GF-D8 (cell line): ENCODE data around the gene DNPEP.

Source experiments
- DNase-seq: peaks from one replicate; lab custom pipeline; 2025; lab: John Stamatoyannopoulos, UW

DNPEP gene

DNA sequence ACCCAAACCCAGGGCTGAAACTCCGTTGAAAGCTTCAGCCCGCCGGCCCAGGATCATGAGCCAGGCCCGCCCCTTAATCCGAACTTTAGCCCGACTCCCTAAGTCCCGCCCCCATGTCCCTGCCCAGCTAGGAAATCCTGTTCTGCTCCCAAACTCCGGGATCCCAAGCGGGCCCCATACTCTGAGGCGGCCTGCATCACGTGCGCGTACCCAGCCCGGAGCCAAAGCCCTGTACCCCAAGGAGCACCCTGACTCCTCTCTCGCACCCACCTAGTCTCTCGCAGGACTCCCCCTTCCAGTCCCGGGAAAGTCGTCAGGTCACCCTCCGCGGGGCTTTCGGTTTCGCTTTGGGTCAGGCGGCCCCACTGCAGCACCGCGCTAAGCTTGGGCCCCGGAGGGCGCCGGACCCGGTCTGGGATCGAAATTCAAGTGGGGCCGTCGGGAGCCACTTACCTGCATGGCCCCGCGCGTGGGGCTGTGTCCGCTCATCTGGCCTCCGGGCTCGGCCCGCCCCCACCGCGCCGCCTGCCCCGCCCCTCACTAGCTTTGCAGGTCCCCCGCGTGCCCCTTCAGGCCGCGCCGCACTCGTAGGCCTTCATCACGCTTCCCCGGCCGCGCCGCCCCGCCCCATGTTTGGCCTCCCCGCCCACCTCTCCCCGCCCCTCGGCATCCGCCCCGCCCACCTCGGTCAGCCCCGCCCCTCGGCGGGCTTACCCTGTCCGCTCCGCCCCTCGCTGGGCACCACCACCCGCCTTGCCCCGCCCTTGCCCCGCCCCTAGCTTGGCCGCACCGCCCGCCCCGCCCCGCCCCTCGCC lies at the start of gene DNPEP:
TSS of gene DNPEP (minus strand) at position 607 of the 815 bp plus-strand sequence. CDS start at position 489, 118 bp downstream.
- peak; percentile 66 for DNase-seq

DNA sequence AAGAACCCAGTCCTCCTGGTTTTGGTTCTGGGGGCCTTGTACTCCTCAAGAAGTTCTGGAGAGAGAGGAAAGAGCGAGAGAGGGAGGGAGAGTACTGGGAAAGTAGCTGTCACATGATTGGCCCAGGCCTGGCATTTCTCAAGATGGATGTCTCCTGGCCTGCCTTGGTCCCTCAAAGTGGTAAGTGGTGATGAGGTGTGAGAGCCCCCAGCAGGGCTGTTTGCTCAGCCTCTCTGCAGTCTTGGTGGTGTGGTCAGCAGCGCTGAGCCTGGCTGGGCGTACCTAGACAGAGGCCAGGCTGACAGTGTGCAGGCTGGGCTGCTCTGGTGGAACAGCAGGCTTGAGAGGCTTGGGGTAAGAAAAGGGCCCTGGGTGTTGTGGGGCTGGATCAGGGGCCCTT lies 49.4 kb upstream of the DNPEP start:
- no peak for DNase-seq

DNA sequence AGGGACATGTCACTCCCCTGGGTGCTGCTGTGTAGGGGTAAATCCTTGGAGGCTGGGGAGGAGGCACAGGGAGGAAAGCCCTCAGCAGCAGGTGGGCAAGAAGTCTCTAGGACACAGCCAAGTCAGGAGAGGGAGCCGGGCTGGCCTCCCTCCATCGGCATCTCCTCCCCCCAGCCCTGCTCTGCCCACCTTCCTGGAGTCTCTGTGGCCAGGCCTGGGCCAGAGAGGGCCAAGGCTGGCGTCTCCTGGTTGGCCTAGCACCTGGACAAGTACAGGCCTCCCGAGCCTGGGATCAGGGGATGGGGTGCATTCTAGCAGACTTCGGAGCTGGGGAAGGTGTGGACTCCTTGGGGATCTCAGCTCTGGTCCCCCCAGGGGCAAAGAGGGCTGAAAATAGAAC lies 48.8 kb upstream of the DNPEP start:
- DNase-seq = no peak

DNA sequence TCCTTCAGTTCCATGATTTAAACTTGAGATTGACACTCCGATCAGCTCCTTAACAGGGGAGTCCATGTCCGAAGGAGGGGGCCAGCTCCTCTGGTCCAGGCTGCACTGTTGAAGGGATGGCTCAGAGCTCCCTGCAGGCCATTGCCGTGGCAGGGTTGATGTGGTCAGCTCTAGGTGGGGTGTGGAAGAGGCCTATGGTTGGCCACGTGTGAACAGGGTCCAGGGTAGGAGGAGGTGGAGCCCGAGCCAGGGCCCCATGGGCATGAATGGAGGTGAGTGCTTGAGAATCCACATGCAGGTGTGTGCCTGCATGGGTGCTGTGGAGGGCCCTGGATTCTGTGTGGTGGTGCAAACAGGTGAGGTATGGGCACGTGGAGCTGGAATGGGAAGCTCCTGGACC lies 48.0 kb upstream of the DNPEP start:
- no peak for DNase-seq

DNA sequence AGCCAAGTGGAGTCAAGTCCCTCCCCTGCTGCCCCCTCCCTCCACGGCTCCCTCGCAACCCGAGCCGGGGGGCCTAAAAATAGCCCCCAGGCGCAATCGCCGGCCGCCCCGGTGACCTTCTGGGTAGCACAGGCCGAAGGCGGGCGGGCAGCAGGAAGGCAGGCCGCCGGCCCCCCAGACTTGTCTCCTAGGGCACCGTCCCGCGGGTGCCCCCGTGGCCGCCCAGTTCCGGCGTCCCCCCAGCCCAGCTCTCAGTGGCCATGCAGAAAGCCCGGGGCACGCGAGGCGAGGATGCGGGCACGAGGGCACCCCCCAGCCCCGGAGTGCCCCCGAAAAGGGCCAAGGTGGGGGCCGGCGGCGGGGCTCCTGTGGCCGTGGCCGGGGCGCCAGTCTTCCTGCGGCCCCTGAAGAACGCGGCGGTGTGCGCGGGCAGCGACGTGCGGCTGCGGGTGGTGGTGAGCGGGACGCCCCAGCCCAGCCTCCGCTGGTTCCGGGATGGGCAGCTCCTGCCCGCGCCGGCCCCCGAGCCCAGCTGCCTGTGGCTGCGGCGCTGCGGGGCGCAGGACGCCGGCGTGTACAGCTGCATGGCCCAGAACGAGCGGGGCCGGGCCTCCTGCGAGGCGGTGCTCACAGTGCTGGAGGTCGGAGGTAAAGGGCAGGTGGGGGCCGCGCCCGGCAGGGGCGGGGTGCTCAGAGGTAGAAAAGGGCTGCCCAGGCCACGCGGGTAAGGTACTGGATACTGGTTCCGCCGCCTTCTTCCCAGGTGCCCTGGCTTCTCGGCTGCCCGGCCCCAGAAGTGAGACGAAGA lies 47.2 kb upstream of the DNPEP start, which contains the start of gene SPEG:
TSS of gene SPEG (plus strand) at position 126 of the 808 bp plus-strand sequence. CDS start at position 261, 135 bp downstream.
- DNase-seq = no peak

- no peak for DNase-seq
Measured at GRCh38 chr2:219434468-219434717, 46.7 kb upstream of the DNPEP start.

DNA sequence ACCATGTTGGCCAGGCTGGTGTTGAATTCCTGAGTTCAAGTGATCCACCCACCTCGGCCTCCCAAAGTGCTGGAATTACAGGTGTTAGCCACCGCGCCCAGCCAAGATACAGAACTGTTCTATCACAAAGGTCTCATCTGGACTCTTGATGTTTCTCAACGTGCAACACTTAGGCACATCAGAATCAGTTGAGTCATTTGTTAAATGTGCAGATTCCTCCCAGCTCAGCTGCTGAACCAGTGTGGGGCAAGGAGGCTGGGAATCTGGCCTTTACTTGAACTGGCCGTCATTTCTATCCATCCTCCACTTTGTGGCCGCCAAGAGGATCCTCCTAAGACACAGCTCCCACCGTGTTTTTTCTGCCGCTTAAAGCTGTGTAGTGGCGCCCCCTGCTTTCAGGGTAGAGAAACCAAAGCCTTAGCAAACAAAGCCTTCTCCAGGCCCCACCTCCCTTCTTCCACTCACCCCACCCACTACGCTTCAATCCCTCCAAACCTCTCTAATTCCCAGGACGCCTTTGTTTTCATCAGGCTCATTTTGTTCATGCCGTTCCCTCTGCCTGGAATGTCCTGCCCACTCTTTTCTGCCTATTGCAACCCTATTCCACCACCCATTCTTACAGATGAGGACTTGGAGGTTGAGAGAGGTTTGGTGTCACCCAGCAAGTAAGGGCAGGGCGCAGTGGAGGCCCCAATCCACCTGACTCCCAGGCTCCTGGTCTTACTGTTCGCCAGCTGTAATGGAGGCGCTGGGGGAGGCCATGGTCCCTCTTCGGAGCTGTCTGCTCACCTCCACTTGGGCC lies 46.2 kb upstream of the DNPEP start:
- DNase-seq = no peak

DNA sequence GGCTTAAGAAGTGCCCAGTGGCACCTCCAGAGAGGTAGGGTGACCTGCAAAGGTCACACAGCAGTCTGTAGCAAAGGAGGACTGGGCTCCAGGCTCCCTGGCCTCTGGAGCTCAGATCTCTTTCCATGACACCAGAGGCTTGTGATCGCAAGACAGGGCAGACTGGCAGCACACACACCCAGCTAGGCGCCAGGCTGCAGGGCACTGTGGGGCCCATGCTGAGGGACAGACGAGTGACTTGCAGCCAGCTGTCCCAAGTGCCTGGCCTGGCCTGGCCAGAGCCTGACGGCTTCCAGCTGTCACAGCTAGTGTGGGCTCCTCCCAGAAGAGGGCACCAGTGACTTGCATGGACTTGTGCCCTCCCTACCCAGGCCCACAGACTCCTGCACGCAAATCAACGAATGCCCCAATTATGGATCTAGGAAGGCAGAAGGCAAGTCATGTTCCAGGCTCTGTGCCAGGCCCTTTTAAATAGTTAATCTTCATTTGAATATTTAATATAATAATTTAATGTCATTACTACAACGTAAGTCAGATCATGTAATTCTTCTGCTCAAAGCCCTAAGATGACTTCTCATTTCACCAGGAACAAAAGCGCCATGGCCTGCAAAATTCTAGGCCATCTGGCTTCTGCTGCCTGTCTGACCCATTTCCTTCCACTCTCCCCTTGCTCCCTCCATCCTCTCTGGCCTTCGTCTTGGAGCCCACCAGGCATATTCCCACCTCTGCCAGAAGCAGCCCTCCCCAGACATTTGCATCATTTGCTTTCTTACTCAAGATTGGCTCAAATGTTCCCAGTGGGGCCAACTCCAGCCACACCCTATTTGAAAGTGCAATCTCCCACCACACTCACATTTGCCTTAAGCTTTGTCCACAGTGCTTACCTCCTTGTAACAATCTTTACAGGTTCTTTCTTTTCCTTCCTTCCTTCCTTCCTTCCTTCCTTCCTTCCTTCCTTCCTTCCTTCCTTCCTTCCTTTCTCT lies 43.2 kb upstream of the DNPEP start:
- DNase-seq = no peak

- DNase-seq = no peak
Measured at GRCh38 chr2:219429958-219430606, 42.4 kb upstream of the DNPEP start.

DNA sequence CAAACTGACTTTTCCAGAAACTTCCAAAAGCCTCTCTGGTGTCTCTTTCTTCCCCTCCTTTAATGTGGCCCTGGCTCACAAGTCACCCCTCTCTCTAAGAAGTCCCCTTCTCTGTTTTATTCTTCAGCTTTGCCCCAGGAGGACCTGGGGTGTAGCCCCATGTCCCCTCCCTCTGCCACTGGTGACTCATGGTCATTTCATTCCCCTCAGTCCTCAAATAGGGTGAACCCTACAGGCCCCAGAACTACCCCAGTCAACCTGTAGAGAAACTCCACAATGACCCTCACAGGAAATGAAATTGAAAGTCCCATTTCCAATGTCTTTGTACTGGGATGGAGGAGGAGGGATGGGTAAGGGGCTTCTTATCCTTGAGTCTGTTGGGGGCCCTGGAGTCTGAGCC lies 40.8 kb upstream of the DNPEP start:
- no peak for DNase-seq

DNA sequence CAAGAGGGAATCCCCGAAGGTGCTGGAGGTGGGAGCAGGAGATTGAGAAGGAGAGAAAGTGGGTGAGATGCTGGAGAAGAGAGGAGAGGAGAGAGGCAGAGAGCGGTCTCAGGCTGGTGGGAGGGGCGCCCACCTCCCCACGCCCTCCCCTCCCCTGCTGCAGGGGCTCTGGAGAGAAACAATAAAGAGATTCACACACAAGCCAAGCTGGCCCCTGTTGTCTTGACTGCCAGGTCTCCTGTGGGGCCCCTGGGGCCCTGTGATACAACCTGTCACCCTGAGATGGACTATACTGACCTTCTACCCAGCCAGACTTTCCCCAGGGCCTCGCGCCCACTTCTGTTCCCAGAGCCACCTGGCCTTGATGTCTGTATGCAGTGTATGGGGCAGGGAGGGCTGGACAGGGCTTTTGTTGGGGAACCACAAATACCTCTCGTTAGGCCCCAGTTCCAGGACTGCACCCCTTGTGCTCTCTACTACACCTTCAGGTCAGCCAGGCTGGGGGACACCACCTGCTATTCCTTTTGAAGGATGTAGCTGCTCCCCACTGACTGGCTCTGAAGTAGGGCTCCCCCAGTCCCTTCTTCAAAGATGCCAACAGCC lies 38.9 kb upstream of the DNPEP start:
- no peak for DNase-seq

- no peak for DNase-seq
Measured at GRCh38 chr2:219426068-219426443, 38.3 kb upstream of the DNPEP start.

- DNase-seq = no peak
Measured at GRCh38 chr2:219425238-219426067, 37.7 kb upstream of the DNPEP start.

GRCh38 chr2:219423652-219424377 lies 36.1 kb upstream of the DNPEP start:
- no peak for DNase-seq

- DNase-seq = no peak
Measured at GRCh38 chr2:219422952-219423534, 35.3 kb upstream of the DNPEP start.

DNA sequence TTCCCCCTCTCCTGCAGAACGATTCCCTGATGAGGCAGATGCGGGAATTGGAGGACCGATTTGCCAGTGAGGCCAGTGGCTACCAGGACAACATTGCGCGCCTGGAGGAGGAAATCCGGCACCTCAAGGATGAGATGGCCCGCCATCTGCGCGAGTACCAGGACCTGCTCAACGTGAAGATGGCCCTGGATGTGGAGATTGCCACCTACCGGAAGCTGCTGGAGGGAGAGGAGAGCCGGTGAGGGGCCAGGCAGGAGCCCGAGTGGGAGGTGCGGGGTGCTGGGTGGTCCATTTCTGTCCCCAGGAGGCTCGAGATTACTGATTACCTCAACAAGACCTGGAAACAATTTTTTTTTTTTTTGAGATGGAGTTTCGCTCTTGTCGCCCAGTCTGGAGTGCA lies 33.6 kb upstream of the DNPEP start:
- DNase-seq = no peak

DNA sequence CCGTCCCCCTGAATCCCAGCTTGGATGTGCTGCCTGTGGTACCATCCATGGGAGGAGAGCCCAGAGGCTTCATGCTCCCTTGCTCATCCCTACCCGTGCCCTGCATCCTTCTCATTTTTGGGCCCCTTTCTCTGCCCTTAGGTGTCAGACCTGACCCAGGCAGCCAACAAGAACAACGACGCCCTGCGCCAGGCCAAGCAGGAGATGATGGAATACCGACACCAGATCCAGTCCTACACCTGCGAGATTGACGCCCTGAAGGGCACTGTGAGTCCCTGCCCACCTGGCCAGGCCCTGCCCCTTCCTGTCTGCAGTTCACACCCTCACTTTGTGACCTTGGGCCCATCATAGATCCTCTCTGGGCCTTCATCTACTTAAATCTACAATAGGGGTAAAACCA lies 33.0 kb upstream of the DNPEP start:
- no peak for DNase-seq
